Measurements from ENCODE around the gene DIPK1A.

- TF ChIP-seq CTCF (IDR thresholded peaks at IDR 0.05), result no peak
- TF ChIP-seq EP300 (IDR thresholded peaks at IDR 0.05), result no peak
- no peak for TF ChIP-seq KDM1A (IDR thresholded peaks at IDR 0.05; ENCODE audit: low read depth)
- no peak for TF ChIP-seq PBX3 (IDR thresholded peaks at IDR 0.05)
- TF ChIP-seq REST (IDR thresholded peaks at IDR 0.05), result no peak
- no peak for TF ChIP-seq RAD21 (conservative IDR thresholded peaks at IDR 0.05 in 1 of 2, IDR thresholded peaks at IDR 0.05 in 1 of 2)
- TF ChIP-seq POLR2A (IDR thresholded peaks at IDR 0.05; ENCODE audit: low read length), result no peak
- no peak for TF ChIP-seq USF2 (IDR thresholded peaks at IDR 0.05)
- TF ChIP-seq CBX8 (IDR thresholded peaks at IDR 0.05), result no peak
- TF ChIP-seq MAZ (IDR thresholded peaks at IDR 0.05; ENCODE audit: borderline replicate concordance, low read depth, low read length), result no peak
- no peak for TF ChIP-seq HDAC2 (IDR thresholded peaks at IDR 0.05)
These were observed 33.4 kb downstream of the DIPK1A start for GRCh38 chr1:92927870-92928269.
